Endothelial cell (in vitro differentiated cells): Measurements from ENCODE around the gene SNRPE. TPM values are rescaled to one million over a fixed set of nuclear protein-coding genes. Genes with fewer than 3 reads are reported as not detected.

ENCODE experiments used
- DNase-seq: peaks from one replicate; pipeline ENCODE4 v3.0.0; 2021; ENCODE audit warnings: low spot score
- H3K27ac Mint-ChIP-seq: one replicate; pipeline ENCODE4 v1.8.0; 2021; ENCODE audit warnings: mixed read lengths, inconsistent platforms; ENCODE audit not compliant: unreplicated experiment
- H3K27me3 Mint-ChIP-seq: one replicate; pipeline ENCODE4 v1.8.0; 2021; ENCODE audit warnings: mild to moderate bottlenecking, moderate library complexity, mixed read lengths, inconsistent platforms; ENCODE audit not compliant: unreplicated experiment
- H3K36me3 Mint-ChIP-seq: one replicate; pipeline ENCODE4 v1.8.0; 2021; ENCODE audit warnings: mild to moderate bottlenecking, low read depth, mixed read lengths, inconsistent platforms; ENCODE audit not compliant: unreplicated experiment
- H3K4me1 Mint-ChIP-seq: one replicate; pipeline ENCODE4 v1.8.0; 2021; ENCODE audit warnings: mild to moderate bottlenecking, mixed read lengths, inconsistent platforms; ENCODE audit not compliant: unreplicated experiment
- H3K4me3 Mint-ChIP-seq: one replicate; pipeline ENCODE4 v1.8.0; 2021; ENCODE audit warnings: mild to moderate bottlenecking, mixed read lengths, inconsistent platforms; ENCODE audit not compliant: unreplicated experiment
- H3K9me3 Mint-ChIP-seq: one replicate; pipeline ENCODE4 v1.8.0; 2021; ENCODE audit warnings: mixed read lengths, inconsistent platforms; ENCODE audit not compliant: unreplicated experiment
- CTCF ChIP-seq: fragments of 200-600 bp; sonication (generic); IDR thresholded peaks from one replicate; pipeline ENCODE4 v1.5.0; 2021; ENCODE audit warnings: antibody characterized with exemption; ENCODE audit not compliant: unreplicated experiment
- long read RNA-seq: library from polyadenylated mRNA; unstranded; transcript quantifications from one replicate; pipeline ENCODE4 v2.0.0, GENCODE V29; 2020; ENCODE audit not compliant: unreplicated experiment
- total RNA-seq: library from RNA; stranded (reverse); fragmentation: NEBNext Ultra II Directional; extraction: Animal tissue kit (Norgen Biotek cat#: 25700); gene quantifications from one replicate; pipeline ENCODE4 v1.2.1, GENCODE V29; 2021; ENCODE audit not compliant: unreplicated experiment

The SNRPE gene
- total RNA-seq = 138 TPM
- long read RNA-seq, transcript SNRPE-202 (5 exons, 942 nt) = major isoform, 91 of 101 reads
- long read RNA-seq, transcript SNRPE-206 (4 exons, 967 nt) = minor isoform, 5 of 101 reads
- long read RNA-seq, partial matches to known transcripts = 0 of 101 reads
- long read RNA-seq, other reads (novel, unspliced or antisense) = 4 of 101 reads

- H3K4me3 Mint-ChIP-seq = peak within 1 kb of the TSS; percentile 100
- peak; percentile 95 for TF ChIP-seq CTCF
- H3K27ac Mint-ChIP-seq = peak within 1 kb of the TSS; percentile 100
- peaks cover 2% of the 10 kb centered on the region for H3K36me3 Mint-ChIP-seq
- peaks cover 15% of the 10 kb centered on the region for H3K4me1 Mint-ChIP-seq
- peak; percentile 98 for DNase-seq
- peaks cover 2% of the 10 kb centered on the region for H3K27me3 Mint-ChIP-seq
- H3K9me3 Mint-ChIP-seq = no peaks in the 10 kb centered on the region
Measured at GRCh38 chr1:203861379-203862184, at the start of gene SNRPE. SNRPE (plus strand) TSS chr1:203861599; CDS start chr1:203861660, 61 bp downstream.

GRCh38 chr1:203813581-203814341 is 47.6 kb upstream of the SNRPE start:
- Mint-ChIP-seq H3K9me3 (no peaks in the 10 kb centered on the region), H3K4me3 (peak overlapping the region; percentile 19), H3K36me3 (peaks cover 26% of the 10 kb centered on the region), H3K27me3 (peaks cover 2% of the 10 kb centered on the region), H3K4me1 (no peaks in the 10 kb centered on the region), H3K27ac (no peak overlapping the region)
- no peak for DNase-seq
- TF ChIP-seq CTCF = no peak

GRCh38 chr1:203818399-203818798 is 43.0 kb upstream of the SNRPE start:
- H3K36me3 Mint-ChIP-seq = peaks cover 45% of the 10 kb centered on the region
- peaks cover 3% of the 10 kb centered on the region for H3K27me3 Mint-ChIP-seq
- H3K9me3 Mint-ChIP-seq = no peaks in the 10 kb centered on the region
- TF ChIP-seq CTCF = no peak
- H3K4me1 Mint-ChIP-seq = no peaks in the 10 kb centered on the region
- no peak for DNase-seq
- no peak overlapping the region for H3K27ac Mint-ChIP-seq
- H3K4me3 Mint-ChIP-seq = peak overlapping the region; percentile 59

GRCh38 chr1:203823306-203823705 is 38.1 kb upstream of the SNRPE start:
- H3K9me3 Mint-ChIP-seq = no peaks in the 10 kb centered on the region
- no peaks in the 10 kb centered on the region for H3K4me1 Mint-ChIP-seq
- TF ChIP-seq CTCF = no peak
- H3K27me3 Mint-ChIP-seq = peaks cover 1% of the 10 kb centered on the region
- H3K36me3 Mint-ChIP-seq = peaks cover 31% of the 10 kb centered on the region
- H3K4me3 Mint-ChIP-seq = no peak overlapping the region
- H3K27ac Mint-ChIP-seq = no peak overlapping the region
- no peak for DNase-seq
